ENCODE measurements around the gene ULK2.

The ULK2 gene

GRCh38 chr17:19748807-19749193, 118.9 kb downstream of the ULK2 start:
- H3K27me3 ChIP-seq (ENCODE audit: control insufficient read depth, insufficient read depth, low read length, poor library complexity, severe bottlenecking) = peaks cover 8% of the 10 kb centered on the region
- H3K4me1 ChIP-seq (ENCODE audit: control insufficient read depth, insufficient read depth, low read length) = peaks cover 9% of the 10 kb centered on the region
- 74 to 76% methylated on average over 13 of the region's 13 CpGs for WGBS, 2 experiments
- no peak overlapping the region for H3K27ac ChIP-seq (ENCODE audit: insufficient read depth, low read depth, low read length, poor library complexity, severe bottlenecking)
- no peaks in the 10 kb centered on the region for H3K9me3 ChIP-seq (ENCODE audit: control insufficient read depth, low read length)
- H3K36me3 ChIP-seq (ENCODE audit: control insufficient read depth, insufficient read depth, low read length) = no peaks in the 10 kb centered on the region
- H3K4me3 ChIP-seq (ENCODE audit: insufficient read depth, low read depth, low read length) = no peak overlapping the region

GRCh38 chr17:19747829-19748806, 119.6 kb downstream of the ULK2 start, which contains the start of gene ALDH3A1:
Gene ALDH3A1, minus strand, starts transcription at chr17:19748298. Its CDS starts 3,169 bp downstream, at chr17:19745129.
- Histone ChIP-seq H3K27me3 (ENCODE audit: control insufficient read depth, insufficient read depth, low read length, poor library complexity, severe bottlenecking) (peaks cover 8% of the 10 kb centered on the region), H3K27ac (ENCODE audit: insufficient read depth, low read depth, low read length, poor library complexity, severe bottlenecking) (no peak within 1 kb of the TSS), H3K36me3 (ENCODE audit: control insufficient read depth, insufficient read depth, low read length) (no peaks in the 10 kb centered on the region), H3K4me3 (ENCODE audit: insufficient read depth, low read depth, low read length) (no peak within 1 kb of the TSS), H3K4me1 (ENCODE audit: control insufficient read depth, insufficient read depth, low read length) (peaks cover 9% of the 10 kb centered on the region), H3K9me3 (ENCODE audit: control insufficient read depth, low read length) (no peaks in the 10 kb centered on the region)
- WGBS, 2 experiments = 87 to 89% methylated on average over 25 of the region's 25 CpGs

DNA sequence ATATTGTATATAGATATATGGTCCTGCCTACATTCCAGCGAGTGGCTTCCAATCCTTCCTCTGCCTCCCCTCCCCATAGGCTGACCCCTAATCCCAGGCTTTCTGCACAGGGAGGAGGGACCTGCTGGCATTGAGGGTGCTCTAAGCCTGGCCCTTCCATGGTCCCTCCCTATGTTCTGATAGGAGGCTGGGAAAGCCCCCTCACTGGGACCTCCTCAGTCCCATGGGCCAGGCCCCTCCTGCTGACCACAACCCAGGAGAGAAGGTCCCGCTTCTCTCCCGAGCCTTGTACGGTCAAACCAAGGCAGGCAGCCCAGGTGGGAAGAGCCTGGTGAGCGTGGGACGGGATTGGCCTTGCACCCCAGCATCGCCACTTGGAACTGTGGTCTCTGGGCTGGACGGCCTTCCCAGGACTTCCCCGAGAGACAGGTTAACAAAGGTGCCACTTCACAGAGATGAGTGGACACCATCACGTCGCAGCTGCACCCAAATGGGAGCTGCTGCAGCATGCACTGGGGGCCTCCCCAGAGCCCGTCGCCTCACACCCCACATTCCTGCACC, 120.5 kb downstream of the ULK2 start:
- Histone ChIP-seq H3K27ac (ENCODE audit: insufficient read depth, low read depth, low read length, poor library complexity, severe bottlenecking) (no peak overlapping the region), H3K4me1 (ENCODE audit: control insufficient read depth, insufficient read depth, low read length) (peaks cover 9% of the 10 kb centered on the region), H3K36me3 (ENCODE audit: control insufficient read depth, insufficient read depth, low read length) (no peaks in the 10 kb centered on the region), H3K27me3 (ENCODE audit: control insufficient read depth, insufficient read depth, low read length, poor library complexity, severe bottlenecking) (peaks cover 8% of the 10 kb centered on the region), H3K4me3 (ENCODE audit: insufficient read depth, low read depth, low read length) (no peak overlapping the region), H3K9me3 (ENCODE audit: control insufficient read depth, low read length) (no peaks in the 10 kb centered on the region)
- 94 to 95% methylated on average over 13 of the region's 13 CpGs for WGBS, 2 experiments

- H3K9me3 ChIP-seq (ENCODE audit: control insufficient read depth, low read length) = no peaks in the 10 kb centered on the region
- H3K4me3 ChIP-seq (ENCODE audit: insufficient read depth, low read depth, low read length) = no peak overlapping the region
- peaks cover 9% of the 10 kb centered on the region for H3K4me1 ChIP-seq (ENCODE audit: control insufficient read depth, insufficient read depth, low read length)
- peaks cover 8% of the 10 kb centered on the region for H3K27me3 ChIP-seq (ENCODE audit: control insufficient read depth, insufficient read depth, low read length, poor library complexity, severe bottlenecking)
- 91 to 93% methylated on average over 20 of the region's 20 CpGs for WGBS, 2 experiments
- no peak overlapping the region for H3K27ac ChIP-seq (ENCODE audit: insufficient read depth, low read depth, low read length, poor library complexity, severe bottlenecking)
- H3K36me3 ChIP-seq (ENCODE audit: control insufficient read depth, insufficient read depth, low read length) = no peaks in the 10 kb centered on the region
Observed at GRCh38 chr17:19746517-19746916, 121.2 kb downstream of the ULK2 start.

- no peaks in the 10 kb centered on the region for H3K36me3 ChIP-seq (ENCODE audit: control insufficient read depth, insufficient read depth, low read length)
- peaks cover 8% of the 10 kb centered on the region for H3K27me3 ChIP-seq (ENCODE audit: control insufficient read depth, insufficient read depth, low read length, poor library complexity, severe bottlenecking)
- no peaks in the 10 kb centered on the region for H3K9me3 ChIP-seq (ENCODE audit: control insufficient read depth, low read length)
- H3K4me1 ChIP-seq (ENCODE audit: control insufficient read depth, insufficient read depth, low read length) = peaks cover 9% of the 10 kb centered on the region
- WGBS, 2 experiments = 32 to 37% methylated on average over 50 of the region's 50 CpGs
- H3K4me3 ChIP-seq (ENCODE audit: insufficient read depth, low read depth, low read length) = peak overlapping the region; percentile 33
- H3K27ac ChIP-seq (ENCODE audit: insufficient read depth, low read depth, low read length, poor library complexity, severe bottlenecking) = no peak overlapping the region
Observed at GRCh38 chr17:19744922-19745757, 122.6 kb downstream of the ULK2 start.

DNA sequence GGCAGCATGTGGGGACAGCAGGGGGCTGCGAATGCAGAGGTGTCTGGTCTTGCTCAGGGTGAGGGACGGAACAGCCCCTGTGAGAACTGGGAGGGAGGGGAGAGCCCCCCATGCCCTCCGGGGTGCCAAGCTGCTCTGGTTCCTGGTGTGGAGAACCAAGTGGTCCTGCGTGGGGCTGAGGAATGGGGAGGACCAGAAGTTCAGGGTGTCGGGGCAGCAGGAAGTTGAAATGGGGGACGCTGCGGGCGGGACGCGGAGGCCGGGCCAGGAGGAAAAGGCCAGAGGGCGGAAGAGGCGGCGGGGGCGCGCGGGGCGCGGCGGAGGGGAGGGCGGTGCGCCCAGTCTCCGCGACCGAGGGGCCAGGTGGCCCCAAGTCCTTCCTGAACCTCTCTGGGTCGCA, 123.2 kb downstream of the ULK2 start:
- Histone ChIP-seq H3K36me3 (ENCODE audit: control insufficient read depth, insufficient read depth, low read length) (no peaks in the 10 kb centered on the region), H3K4me3 (ENCODE audit: insufficient read depth, low read depth, low read length) (peak overlapping the region; percentile 33)

GRCh38 chr17:19743101-19744100, 124.3 kb downstream of the ULK2 start:
- H3K9me3 ChIP-seq (ENCODE audit: control insufficient read depth, low read length) = no peaks in the 10 kb centered on the region
- H3K36me3 ChIP-seq (ENCODE audit: control insufficient read depth, insufficient read depth, low read length) = no peaks in the 10 kb centered on the region
- 93 to 95% methylated on average over 34 of the region's 34 CpGs for WGBS, 2 experiments
- peaks cover 9% of the 10 kb centered on the region for H3K4me1 ChIP-seq (ENCODE audit: control insufficient read depth, insufficient read depth, low read length)
- peaks cover 8% of the 10 kb centered on the region for H3K27me3 ChIP-seq (ENCODE audit: control insufficient read depth, insufficient read depth, low read length, poor library complexity, severe bottlenecking)
- no peak overlapping the region for H3K27ac ChIP-seq (ENCODE audit: insufficient read depth, low read depth, low read length, poor library complexity, severe bottlenecking)
- H3K4me3 ChIP-seq (ENCODE audit: insufficient read depth, low read depth, low read length) = no peak overlapping the region

More for the DNA sequence above, 123.2 kb downstream of the ULK2 start:
- peaks cover 8% of the 10 kb centered on the region for H3K27me3 ChIP-seq (ENCODE audit: control insufficient read depth, insufficient read depth, low read length, poor library complexity, severe bottlenecking)
- H3K4me1 ChIP-seq (ENCODE audit: control insufficient read depth, insufficient read depth, low read length) = peaks cover 9% of the 10 kb centered on the region
- WGBS, 2 experiments = 12 to 16% methylated on average over 26 of the region's 26 CpGs
- no peaks in the 10 kb centered on the region for H3K9me3 ChIP-seq (ENCODE audit: control insufficient read depth, low read length)
- no peak overlapping the region for H3K27ac ChIP-seq (ENCODE audit: insufficient read depth, low read depth, low read length, poor library complexity, severe bottlenecking)

DNA sequence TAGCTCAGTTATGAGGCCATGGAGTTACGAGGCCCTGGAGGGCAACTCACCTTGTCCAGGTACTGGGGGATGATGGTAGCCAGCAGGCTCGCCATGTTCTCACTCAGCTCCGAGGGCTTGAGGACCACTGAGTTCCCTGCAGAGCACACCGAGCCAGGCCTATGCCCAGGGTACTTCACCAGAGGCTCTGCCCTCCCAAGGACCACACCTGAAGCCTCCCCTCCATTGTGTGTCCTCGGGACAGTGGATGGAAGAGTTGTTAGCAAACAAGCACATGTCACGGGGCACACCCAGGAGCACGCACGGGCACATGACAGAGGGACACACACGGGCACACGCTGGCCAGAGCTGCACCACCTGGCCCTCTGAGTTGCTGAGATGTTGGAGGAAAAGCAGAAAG, 125.2 kb downstream of the ULK2 start:
- Histone ChIP-seq H3K4me3 (ENCODE audit: insufficient read depth, low read depth, low read length) (no peak overlapping the region), H3K27ac (ENCODE audit: insufficient read depth, low read depth, low read length, poor library complexity, severe bottlenecking) (no peak overlapping the region), H3K36me3 (ENCODE audit: control insufficient read depth, insufficient read depth, low read length) (no peaks in the 10 kb centered on the region), H3K27me3 (ENCODE audit: control insufficient read depth, insufficient read depth, low read length, poor library complexity, severe bottlenecking) (peaks cover 8% of the 10 kb centered on the region), H3K9me3 (ENCODE audit: control insufficient read depth, low read length) (no peaks in the 10 kb centered on the region), H3K4me1 (ENCODE audit: control insufficient read depth, insufficient read depth, low read length) (peaks cover 9% of the 10 kb centered on the region)
- WGBS, 2 experiments = 95 to 96% methylated on average over 10 of the region's 10 CpGs

DNA sequence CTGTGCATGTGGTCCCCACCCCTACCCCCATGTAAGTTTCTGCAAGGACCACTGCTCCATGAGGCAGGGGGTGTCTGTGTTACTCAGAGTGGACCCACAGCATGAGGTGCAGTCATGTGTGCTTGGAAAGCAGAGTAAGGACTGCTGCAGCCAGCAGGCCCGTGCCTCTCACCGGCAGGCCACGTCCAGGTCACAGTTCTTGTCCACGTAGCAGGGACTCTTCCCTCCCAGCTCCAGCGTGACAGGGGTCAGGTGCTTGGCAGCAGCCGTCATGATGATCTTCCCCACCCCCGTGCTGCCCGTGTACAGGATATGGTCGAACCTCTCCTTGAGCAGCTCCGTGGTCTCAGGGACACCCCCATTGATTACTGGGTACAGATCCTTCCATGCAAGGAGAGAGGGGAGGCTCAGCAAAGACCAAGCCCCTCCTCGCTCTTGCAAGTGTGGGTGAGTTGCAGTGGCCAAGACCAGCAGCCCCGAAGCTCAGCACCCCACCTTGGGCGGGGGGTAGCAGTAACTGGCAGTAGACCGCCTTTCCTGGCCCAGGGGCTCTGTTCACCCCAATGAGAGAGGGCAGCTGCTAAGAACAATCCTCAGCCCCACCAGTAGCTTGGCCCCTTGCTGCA, 125.8 kb downstream of the ULK2 start:
- Histone ChIP-seq H3K27me3 (ENCODE audit: control insufficient read depth, insufficient read depth, low read length, poor library complexity, severe bottlenecking) (peaks cover 8% of the 10 kb centered on the region), H3K4me1 (ENCODE audit: control insufficient read depth, insufficient read depth, low read length) (peaks cover 9% of the 10 kb centered on the region), H3K9me3 (ENCODE audit: control insufficient read depth, low read length) (no peaks in the 10 kb centered on the region), H3K4me3 (ENCODE audit: insufficient read depth, low read depth, low read length) (no peak overlapping the region), H3K27ac (ENCODE audit: insufficient read depth, low read depth, low read length, poor library complexity, severe bottlenecking) (no peak overlapping the region), H3K36me3 (ENCODE audit: control insufficient read depth, insufficient read depth, low read length) (no peaks in the 10 kb centered on the region)
- 94 to 95% methylated on average over 14 of the region's 14 CpGs for whole genome bisulfite sequencing, 2 experiments
